Ecto neural progenitor cell (in vitro differentiated cells): ENCODE results near the gene OVOL2.

Source experiments
- DNase-seq: peaks from one replicate; pipeline ENCODE4 v3.0.0-alpha.2; 2018; ENCODE audit warnings: low spot score

Gene OVOL2

GRCh38 chr20:18012901-18013300 lies 44.8 kb downstream of the OVOL2 start:
- no peak for DNase-seq

GRCh38 chr20:18011951-18012645 lies 45.6 kb downstream of the OVOL2 start:
- no peak for DNase-seq

- no peak for DNase-seq
Measured at GRCh38 chr20:18011482-18011881, 46.2 kb downstream of the OVOL2 start.

DNA sequence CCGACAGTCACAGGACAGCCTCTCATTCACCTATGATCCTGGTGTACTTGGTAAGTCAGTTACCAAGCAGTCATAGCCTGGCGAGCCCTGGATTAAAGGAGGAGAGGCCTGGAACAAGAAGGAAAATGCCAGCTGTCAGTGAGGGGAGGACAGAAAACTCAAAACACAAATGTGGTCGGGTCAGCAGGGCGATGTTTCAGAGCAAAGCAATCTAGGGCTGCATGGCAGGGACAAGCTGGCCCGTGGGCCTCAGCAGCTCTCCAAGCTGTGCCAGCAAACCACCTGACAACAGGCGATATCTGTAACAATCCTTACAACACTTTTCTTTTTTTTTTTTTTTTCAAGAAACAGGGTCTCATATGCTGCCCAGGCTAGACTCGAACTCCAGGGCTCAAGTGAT lies 48.6 kb downstream of the OVOL2 start:
- DNase-seq: no peak

- DNase-seq: no peak
Measured at GRCh38 chr20:18007534-18008292, 50.0 kb downstream of the OVOL2 start.

DNA sequence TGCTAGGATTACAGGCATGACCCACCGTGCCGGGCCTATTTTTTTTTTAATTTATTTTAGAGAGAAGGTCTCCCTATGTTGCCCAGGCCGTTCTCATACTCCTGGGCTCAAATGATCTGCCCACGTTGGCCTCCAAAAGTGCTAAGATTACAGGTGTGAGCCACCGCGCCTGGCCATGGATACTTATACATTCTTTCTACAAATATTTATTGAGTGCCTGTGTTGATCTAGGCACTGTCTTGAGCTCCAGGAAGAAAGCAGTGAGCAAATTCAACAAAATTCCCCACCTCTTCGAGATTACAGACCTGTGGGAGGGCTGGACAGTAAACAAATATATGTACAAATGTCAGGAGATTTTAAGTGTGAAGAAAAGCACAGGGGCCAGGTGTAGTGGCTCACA lies 51.0 kb downstream of the OVOL2 start:
- DNase-seq: no peak

- DNase-seq: no peak
Measured at GRCh38 chr20:18005990-18006364, 51.7 kb downstream of the OVOL2 start.

GRCh38 chr20:18005170-18005989 lies 52.3 kb downstream of the OVOL2 start:
- DNase-seq: peak; percentile 52

DNA sequence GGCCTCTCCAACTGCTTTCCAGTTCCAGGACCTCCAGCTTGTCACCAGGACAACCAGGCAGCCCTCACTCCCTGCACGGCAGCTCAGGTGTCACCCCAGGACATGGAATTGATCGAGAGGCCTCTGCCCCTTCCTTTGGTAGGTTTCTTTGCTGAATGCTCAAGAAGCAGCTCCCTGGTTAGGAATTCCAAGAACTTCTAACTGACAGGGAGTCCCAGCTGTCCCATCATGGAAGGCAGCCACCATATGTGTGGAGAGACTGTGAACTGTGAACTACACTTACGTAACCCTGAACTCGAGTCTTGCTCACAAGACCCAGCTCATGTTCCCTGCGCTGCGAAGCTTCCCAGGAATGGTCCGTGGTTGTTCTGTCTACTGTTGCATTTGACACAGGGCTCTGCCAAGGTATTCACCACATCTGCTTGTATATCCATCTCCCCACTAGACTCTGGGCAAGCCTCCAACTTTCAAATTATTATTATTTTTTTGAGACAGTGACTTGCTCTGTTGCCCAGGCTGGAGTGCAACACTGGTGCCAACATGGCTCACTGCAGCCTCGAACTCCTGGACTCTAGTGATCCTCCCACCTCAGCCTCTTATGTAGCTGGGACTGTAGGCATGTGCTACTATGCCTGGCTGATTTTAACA lies 53.2 kb downstream of the OVOL2 start:
- DNase-seq: no peak

- DNase-seq: no peak
Measured at GRCh38 chr20:18003897-18004296, 53.8 kb downstream of the OVOL2 start.

GRCh38 chr20:18001131-18001921 lies 56.4 kb downstream of the OVOL2 start:
- no peak for DNase-seq

GRCh38 chr20:17999566-17999965 lies 58.1 kb downstream of the OVOL2 start:
- DNase-seq: no peak

GRCh38 chr20:17998446-17998845 lies 59.3 kb downstream of the OVOL2 start:
- no peak for DNase-seq

DNA sequence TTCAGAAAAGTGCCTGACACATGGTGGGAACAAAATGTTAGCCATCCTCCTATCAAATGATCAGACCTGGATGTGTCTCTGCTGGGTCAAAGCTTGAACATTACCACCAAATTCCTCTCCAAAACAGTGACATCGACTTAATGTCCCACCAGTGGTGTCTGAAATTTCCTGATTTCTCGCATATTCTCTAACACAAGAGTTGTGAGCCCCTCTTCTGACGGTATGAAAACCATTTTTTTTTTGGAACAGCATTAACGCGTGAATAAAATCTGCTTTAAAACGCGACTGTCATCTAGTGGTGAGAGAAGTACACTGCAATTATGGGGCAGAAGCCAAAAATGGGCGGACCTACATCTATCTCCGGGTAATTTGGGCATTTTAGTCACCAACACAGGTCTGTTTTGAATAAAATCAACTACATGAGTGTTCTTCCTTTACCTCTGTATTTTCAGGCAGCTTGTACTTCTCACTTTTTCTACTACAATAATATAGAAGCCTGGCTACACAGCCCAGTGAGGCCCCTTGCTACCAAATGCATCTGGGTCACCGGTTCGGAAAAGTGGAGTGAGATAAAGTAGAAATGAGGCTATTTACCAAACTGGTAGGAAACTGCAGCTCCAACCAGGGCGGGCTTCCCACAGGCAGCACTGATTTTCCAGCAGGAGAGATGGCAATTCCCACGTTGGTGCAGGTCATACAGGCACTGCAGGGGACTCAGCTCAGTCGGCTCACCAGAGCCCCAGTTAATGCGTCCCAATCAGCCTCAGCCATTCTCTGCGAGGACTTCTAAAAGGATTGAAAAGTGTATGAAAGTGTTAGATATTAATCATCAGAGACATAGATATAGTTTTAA lies 61.5 kb downstream of the OVOL2 start:
- no peak for DNase-seq

GRCh38 chr20:17993546-17993945 lies 64.2 kb downstream of the OVOL2 start:
- no peak for DNase-seq

- no peak for DNase-seq
Measured at GRCh38 chr20:17992847-17993513, 64.7 kb downstream of the OVOL2 start.

DNA sequence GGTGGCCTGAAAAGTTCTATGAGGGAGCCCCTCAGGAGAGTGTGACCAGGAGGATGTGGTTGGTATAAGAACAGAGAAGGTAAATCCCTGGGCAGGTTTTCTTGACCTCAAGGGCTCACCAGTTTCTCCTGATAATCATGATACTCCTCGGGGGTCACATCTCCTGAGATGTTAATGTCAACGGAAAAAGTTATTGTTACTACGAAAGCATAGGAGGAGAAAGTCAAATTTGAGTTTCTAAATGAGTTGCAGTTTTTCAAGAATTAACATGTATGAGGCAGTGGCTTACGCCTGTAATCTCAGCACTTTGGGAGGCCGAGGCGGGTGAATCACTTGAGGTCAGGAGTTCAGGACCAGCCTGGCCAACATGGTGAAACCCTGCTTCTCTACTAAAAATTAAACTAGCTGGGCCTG lies 65.5 kb downstream of the OVOL2 start:
- no peak for DNase-seq

DNA sequence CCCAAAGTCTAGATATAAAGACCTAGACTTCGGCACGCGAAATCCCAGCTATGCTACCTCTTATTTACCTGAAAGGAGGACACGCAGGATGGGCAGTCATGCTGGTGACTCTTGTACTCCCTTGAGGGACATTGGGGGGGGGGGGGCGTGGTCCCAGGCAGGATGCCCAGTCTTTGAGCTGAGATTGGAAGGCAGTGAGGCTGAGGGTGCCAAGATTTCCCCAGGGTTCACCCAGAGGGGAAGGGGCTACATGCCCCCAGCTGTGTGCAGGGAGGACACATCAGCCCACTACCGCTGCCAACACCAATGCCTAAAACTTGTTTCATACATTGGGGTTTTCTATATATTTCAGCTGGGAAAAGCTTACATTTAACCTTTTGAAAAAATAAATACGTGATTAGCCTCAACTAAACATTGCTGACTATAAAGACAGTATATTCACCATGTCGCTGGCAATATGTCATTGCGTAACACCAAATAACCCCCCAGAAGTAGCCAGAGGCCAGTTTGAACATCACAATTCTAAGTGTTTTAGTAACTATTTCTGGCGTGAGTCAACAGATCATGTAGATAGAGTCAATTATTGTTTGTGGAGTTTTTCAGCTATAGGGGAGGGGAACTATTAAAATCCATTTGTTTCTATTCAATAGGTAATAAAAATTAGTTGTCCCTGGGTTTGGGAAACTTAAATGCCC lies 67.3 kb downstream of the OVOL2 start:
- DNase-seq: no peak

DNA sequence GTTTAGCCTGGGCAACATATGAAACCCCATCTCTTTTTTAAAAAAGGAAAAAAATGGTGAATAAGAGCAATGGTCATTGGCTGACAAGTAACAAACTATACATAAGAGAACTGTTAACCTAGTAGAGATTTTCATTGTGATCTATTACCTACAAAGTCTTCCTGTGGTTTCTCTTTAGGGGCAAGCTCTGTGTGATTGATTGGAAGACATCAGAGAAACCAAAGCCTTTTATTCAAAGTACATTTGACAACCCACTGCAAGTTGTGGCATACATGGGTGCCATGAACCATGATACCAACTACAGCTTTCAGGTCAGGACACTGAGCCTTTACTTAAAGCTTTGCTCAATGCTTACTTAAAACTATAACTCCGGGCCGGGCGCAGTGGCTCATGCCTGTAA lies 69.7 kb downstream of the OVOL2 start:
- DNase-seq: no peak
